ENCODE results near the gene LILRB4.
"Not testable (repeated sequence)": the region's sequence is repeated elsewhere in the genome, so short reads cannot be mapped to it uniquely, and the experiment has no call there.

DNA sequence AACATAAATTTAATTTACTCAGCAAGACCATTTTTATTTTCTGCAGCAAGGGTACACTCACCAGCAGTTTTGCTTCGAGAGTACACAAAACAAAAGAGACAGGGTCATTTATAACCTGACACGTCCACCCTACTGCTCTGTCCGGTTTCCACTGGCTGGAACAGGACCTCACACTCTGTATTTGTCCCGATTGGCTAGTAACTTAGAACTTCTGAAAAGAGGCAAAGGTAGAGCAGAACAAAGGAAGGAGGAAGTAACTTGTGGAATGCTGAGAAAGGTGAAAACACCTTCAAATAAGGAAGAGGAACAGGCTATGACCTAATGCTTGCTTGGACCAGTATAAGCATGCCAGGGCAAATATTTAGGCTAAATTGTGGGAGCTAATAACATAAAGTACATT is 34.9 kb upstream of the LILRB4 start:
- TF ChIP-seq, protein P1, sequence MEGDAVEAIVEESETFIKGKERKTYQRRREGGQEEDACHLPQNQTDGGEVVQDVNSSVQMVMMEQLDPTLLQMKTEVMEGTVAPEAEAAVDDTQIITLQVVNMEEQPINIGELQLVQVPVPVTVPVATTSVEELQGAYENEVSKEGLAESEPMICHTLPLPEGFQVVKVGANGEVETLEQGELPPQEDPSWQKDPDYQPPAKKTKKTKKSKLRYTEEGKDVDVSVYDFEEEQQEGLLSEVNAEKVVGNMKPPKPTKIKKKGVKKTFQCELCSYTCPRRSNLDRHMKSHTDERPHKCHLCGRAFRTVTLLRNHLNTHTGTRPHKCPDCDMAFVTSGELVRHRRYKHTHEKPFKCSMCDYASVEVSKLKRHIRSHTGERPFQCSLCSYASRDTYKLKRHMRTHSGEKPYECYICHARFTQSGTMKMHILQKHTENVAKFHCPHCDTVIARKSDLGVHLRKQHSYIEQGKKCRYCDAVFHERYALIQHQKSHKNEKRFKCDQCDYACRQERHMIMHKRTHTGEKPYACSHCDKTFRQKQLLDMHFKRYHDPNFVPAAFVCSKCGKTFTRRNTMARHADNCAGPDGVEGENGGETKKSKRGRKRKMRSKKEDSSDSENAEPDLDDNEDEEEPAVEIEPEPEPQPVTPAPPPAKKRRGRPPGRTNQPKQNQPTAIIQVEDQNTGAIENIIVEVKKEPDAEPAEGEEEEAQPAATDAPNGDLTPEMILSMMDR (conservative IDR thresholded peaks at IDR 0.05; ENCODE audit: low read length): not testable (repeated sequence)
- TF ChIP-seq EZH2phosphoT487 (IDR thresholded peaks at IDR 0.05; ENCODE audit: borderline replicate concordance, low read depth, low read length): not testable (repeated sequence)
